Nephron progenitor cell (in vitro differentiated cells): Measurements from ENCODE around the gene ALG8.

Experiments used
- DNase-seq: peaks from one replicate; pipeline ENCODE4 v3.0.0; 2021
- H3K27ac Mint-ChIP-seq: 2 replicates; pipeline ENCODE4 v1.8.0; 2021; ENCODE audit warnings: mild to moderate bottlenecking, moderate library complexity, mixed read lengths
- H3K27me3 Mint-ChIP-seq: 2 replicates; pipeline ENCODE4 v1.8.0; 2021; ENCODE audit warnings: mild to moderate bottlenecking, low read depth, mixed read lengths; ENCODE audit not compliant: poor library complexity
- H3K36me3 Mint-ChIP-seq: 2 replicates; pipeline ENCODE4 v1.8.0; 2021; ENCODE audit warnings: low read depth, mixed read lengths
- H3K4me1 Mint-ChIP-seq: 2 replicates; pipeline ENCODE4 v1.8.0; 2021; ENCODE audit warnings: mixed read lengths
- H3K4me3 Mint-ChIP-seq: 2 replicates; pipeline ENCODE4 v1.8.0; 2021; ENCODE audit warnings: mild to moderate bottlenecking, moderate library complexity, mixed read lengths
- H3K9me3 Mint-ChIP-seq: 2 replicates; pipeline ENCODE4 v1.8.0; 2021; ENCODE audit warnings: mild to moderate bottlenecking, moderate library complexity, mixed read lengths
- CTCF ChIP-seq: fragments of 200-600 bp; sonication (generic); IDR thresholded peaks from 2 replicates; pipeline ENCODE4 v1.5.0; 2021; ENCODE audit warnings: antibody characterized with exemption

Gene ALG8

GRCh38 chr11:78161962-78162371 lies 22.5 kb upstream of the ALG8 start:
- no peak overlapping the region for H3K4me3 Mint-ChIP-seq
- TF ChIP-seq CTCF: no peak
- no peaks in the 10 kb centered on the region for H3K36me3 Mint-ChIP-seq
- H3K27me3 Mint-ChIP-seq: peaks cover 14% of the 10 kb centered on the region
- no peak for DNase-seq
- H3K27ac Mint-ChIP-seq: no peak overlapping the region
- H3K4me1 Mint-ChIP-seq: no peaks in the 10 kb centered on the region
- H3K9me3 Mint-ChIP-seq: no peaks in the 10 kb centered on the region

GRCh38 chr11:78161346-78161745 lies 21.9 kb upstream of the ALG8 start:
- TF ChIP-seq CTCF: no peak
- H3K27me3 Mint-ChIP-seq: peaks cover 14% of the 10 kb centered on the region
- no peaks in the 10 kb centered on the region for H3K36me3 Mint-ChIP-seq
- DNase-seq: no peak
- H3K27ac Mint-ChIP-seq: no peak overlapping the region
- H3K9me3 Mint-ChIP-seq: no peaks in the 10 kb centered on the region
- H3K4me3 Mint-ChIP-seq: no peak overlapping the region
- no peaks in the 10 kb centered on the region for H3K4me1 Mint-ChIP-seq

GRCh38 chr11:78160557-78160956 lies 21.1 kb upstream of the ALG8 start:
- no peaks in the 10 kb centered on the region for H3K4me1 Mint-ChIP-seq
- no peak for TF ChIP-seq CTCF
- H3K27me3 Mint-ChIP-seq: peaks cover 9% of the 10 kb centered on the region
- H3K36me3 Mint-ChIP-seq: no peaks in the 10 kb centered on the region
- no peak overlapping the region for H3K27ac Mint-ChIP-seq
- DNase-seq: no peak
- no peaks in the 10 kb centered on the region for H3K9me3 Mint-ChIP-seq
- no peak overlapping the region for H3K4me3 Mint-ChIP-seq

- no peak overlapping the region for H3K4me3 Mint-ChIP-seq
- H3K9me3 Mint-ChIP-seq: no peaks in the 10 kb centered on the region
- TF ChIP-seq CTCF: no peak
- no peaks in the 10 kb centered on the region for H3K36me3 Mint-ChIP-seq
- DNase-seq: no peak
- H3K4me1 Mint-ChIP-seq: no peaks in the 10 kb centered on the region
- H3K27ac Mint-ChIP-seq: no peak overlapping the region
- peaks cover 3% of the 10 kb centered on the region for H3K27me3 Mint-ChIP-seq
These were observed 19.7 kb upstream of the ALG8 start for GRCh38 chr11:78158987-78159652.

GRCh38 chr11:78156127-78156844 lies 16.9 kb upstream of the ALG8 start:
- no peak overlapping the region for H3K4me3 Mint-ChIP-seq
- DNase-seq: no peak
- no peaks in the 10 kb centered on the region for H3K9me3 Mint-ChIP-seq
- H3K4me1 Mint-ChIP-seq: peaks cover under 1% of the 10 kb centered on the region
- no peak overlapping the region for H3K27ac Mint-ChIP-seq
- TF ChIP-seq CTCF: no peak
- peaks cover 26% of the 10 kb centered on the region for H3K36me3 Mint-ChIP-seq
- H3K27me3 Mint-ChIP-seq: no peaks in the 10 kb centered on the region

GRCh38 chr11:78151804-78152203 lies 12.4 kb upstream of the ALG8 start:
- DNase-seq: no peak
- no peaks in the 10 kb centered on the region for H3K9me3 Mint-ChIP-seq
- H3K4me3 Mint-ChIP-seq: no peak overlapping the region
- TF ChIP-seq CTCF: no peak
- no peaks in the 10 kb centered on the region for H3K27me3 Mint-ChIP-seq
- H3K36me3 Mint-ChIP-seq: peaks cover 38% of the 10 kb centered on the region
- no peak overlapping the region for H3K27ac Mint-ChIP-seq
- peaks cover 11% of the 10 kb centered on the region for H3K4me1 Mint-ChIP-seq
